ENCODE measurements around the gene PDK2. TPM values are rescaled to one million over a fixed set of nuclear protein-coding genes. Genes with fewer than 3 reads are reported as not detected.
A peak's percentile ranks its signal among the peaks of the same experiment; 100 is the strongest.

Gene PDK2
- total and polyA plus RNA-seq, 9 of the 15 experiments (the other 6 are each of a cell fraction or from before 2014, with no cell fraction given): 0.03 to 2.5 (median 1.4) TPM

- TF ChIP-seq CUX1 (CRISPR knock-in tag; IDR thresholded peaks at IDR 0.05) (no peak), ATF1 (CRISPR knock-in tag; IDR thresholded peaks at IDR 0.05) (no peak), ATF1 (tag; IDR thresholded peaks at IDR 0.05) (no peak), CCAR2 (IDR thresholded peaks at IDR 0.05; ENCODE audit: low read depth, low read length) (no peak), RAD21 (CRISPR knock-in tag; conservative IDR thresholded peaks at IDR 0.05 in 1 of 2, IDR thresholded peaks at IDR 0.05 in 1 of 2) (no peak), SRSF1 (IDR thresholded peaks at IDR 0.05; ENCODE audit: low read depth, low read length) (no peak), ZC3H4 (CRISPR knock-in tag; IDR thresholded peaks at IDR 0.05; ENCODE audit: borderline replicate concordance) (0 out of 2 replicates have a peak, but pooled peaks have one; percentile 27), SMAD2 (IDR thresholded peaks at IDR 0.05; ENCODE audit: low read depth, low read length) (no peak), CBFA2T2 (conservative IDR thresholded peaks at IDR 0.05) (peak; percentile 34; the same call in 1 of the 2 replicates), ZNF121 (CRISPR knock-in tag; conservative IDR thresholded peaks at IDR 0.05) (no peak)
- TF ChIP-seq, protein P1, sequence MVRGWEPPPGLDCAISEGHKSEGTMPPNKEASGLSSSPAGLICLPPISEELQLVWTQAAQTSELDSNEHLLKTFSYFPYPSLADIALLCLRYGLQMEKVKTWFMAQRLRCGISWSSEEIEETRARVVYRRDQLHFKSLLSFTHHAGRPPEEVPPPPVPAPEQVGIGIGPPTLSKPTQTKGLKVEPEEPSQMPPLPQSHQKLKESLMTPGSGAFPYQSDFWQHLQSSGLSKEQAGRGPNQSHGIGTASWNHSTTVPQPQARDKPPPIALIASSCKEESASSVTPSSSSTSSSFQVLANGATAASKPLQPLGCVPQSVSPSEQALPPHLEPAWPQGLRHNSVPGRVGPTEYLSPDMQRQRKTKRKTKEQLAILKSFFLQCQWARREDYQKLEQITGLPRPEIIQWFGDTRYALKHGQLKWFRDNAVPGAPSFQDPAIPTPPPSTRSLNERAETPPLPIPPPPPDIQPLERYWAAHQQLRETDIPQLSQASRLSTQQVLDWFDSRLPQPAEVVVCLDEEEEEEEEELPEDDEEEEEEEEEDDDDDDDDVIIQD (CRISPR knock-in tag; IDR thresholded peaks at IDR 0.05): no peak
- TF ChIP-seq, protein P2, sequence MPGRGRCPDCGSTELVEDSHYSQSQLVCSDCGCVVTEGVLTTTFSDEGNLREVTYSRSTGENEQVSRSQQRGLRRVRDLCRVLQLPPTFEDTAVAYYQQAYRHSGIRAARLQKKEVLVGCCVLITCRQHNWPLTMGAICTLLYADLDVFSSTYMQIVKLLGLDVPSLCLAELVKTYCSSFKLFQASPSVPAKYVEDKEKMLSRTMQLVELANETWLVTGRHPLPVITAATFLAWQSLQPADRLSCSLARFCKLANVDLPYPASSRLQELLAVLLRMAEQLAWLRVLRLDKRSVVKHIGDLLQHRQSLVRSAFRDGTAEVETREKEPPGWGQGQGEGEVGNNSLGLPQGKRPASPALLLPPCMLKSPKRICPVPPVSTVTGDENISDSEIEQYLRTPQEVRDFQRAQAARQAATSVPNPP (IDR thresholded peaks at IDR 0.05; ENCODE audit: borderline replicate concordance, insufficient read depth, insufficient read length): no peak
- TF ChIP-seq, protein P3, sequence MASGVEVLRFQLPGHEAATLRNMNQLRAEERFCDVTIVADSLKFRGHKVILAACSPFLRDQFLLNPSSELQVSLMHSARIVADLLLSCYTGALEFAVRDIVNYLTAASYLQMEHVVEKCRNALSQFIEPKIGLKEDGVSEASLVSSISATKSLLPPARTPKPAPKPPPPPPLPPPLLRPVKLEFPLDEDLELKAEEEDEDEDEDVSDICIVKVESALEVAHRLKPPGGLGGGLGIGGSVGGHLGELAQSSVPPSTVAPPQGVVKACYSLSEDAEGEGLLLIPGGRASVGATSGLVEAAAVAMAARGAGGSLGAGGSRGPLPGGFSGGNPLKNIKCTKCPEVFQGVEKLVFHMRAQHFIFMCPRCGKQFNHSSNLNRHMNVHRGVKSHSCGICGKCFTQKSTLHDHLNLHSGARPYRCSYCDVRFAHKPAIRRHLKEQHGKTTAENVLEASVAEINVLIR (CRISPR knock-in tag; IDR thresholded peaks at IDR 0.05): no peak
Observed at GRCh38 chr17:50101346-50102163, 6.4 kb downstream of the PDK2 start (continued).

Data from K562 (cell line).